Spleen (tissue), 7 donors: Measurements from ENCODE around the gene FANCE.

ENCODE experiments used
- CTCF ChIP-seq, 11 experiments: fragments of 200-600 bp in 7 of 11; fragments of 450-650 bp in 4 of 11; sonication (generic) in 4 of 11; IDR thresholded peaks in 8 of 11; conservative IDR thresholded peaks in 3 of 11; 1 replicate in 7 of 11; 2 replicates in 4 of 11; pipeline versions ENCODE4 v1.4.0 to v1.8.0; 2016 to 2021; ENCODE audit warnings: antibody characterized with exemption in 11 of 11, inconsistent platforms in 4 of 11, mild to moderate bottlenecking in 1 of 11
- POLR2A ChIP-seq, 3 donors: fragments of 450-650 bp; IDR thresholded peaks; one replicate each; pipeline ENCODE4 v1.5.1; 2017; ENCODE audit warnings: antibody characterized with exemption in 3 of 3, mild to moderate bottlenecking in 1 of 3
- donor health status: DM: no; HTN: no; CAD: no; lungs with moderate emphysema.
- donor health status: DM: no; HTN: no; CAD: no.
- donor health status: DM: no; HTN: no; CAD: no.

- no peak for TF ChIP-seq POLR2A (IDR thresholded peaks at IDR 0.05)
- no peak for TF ChIP-seq CTCF (IDR thresholded peaks at IDR 0.05 in 8 of 11, conservative IDR thresholded peaks at IDR 0.05 in 3 of 11)
Measured at GRCh38 chr6:35496036-35496840, 44.1 kb downstream of the FANCE start.
